Glutamatergic neuron (in vitro differentiated cells): ENCODE data around the gene ZNF777. TPM values are rescaled to one million over a fixed set of nuclear protein-coding genes. Genes with fewer than 3 reads are reported as not detected.

Source experiments
- DNase-seq: peaks from one replicate; pipeline ENCODE4 v3.0.0; 2022
- H3K27ac Mint-ChIP-seq: one replicate; pipeline ENCODE4 v1.8.0; 2020; ENCODE audit warnings: mild to moderate bottlenecking, mixed read lengths, inconsistent platforms; ENCODE audit not compliant: unreplicated experiment
- H3K27me3 Mint-ChIP-seq: one replicate; pipeline ENCODE4 v1.8.0; 2020; ENCODE audit warnings: mild to moderate bottlenecking, moderate library complexity, mixed read lengths, inconsistent platforms; ENCODE audit not compliant: unreplicated experiment
- H3K36me3 Mint-ChIP-seq: one replicate; pipeline ENCODE4 v1.8.0; 2020; ENCODE audit warnings: mild to moderate bottlenecking, mixed read lengths, inconsistent platforms; ENCODE audit not compliant: unreplicated experiment
- H3K4me1 Mint-ChIP-seq: one replicate; pipeline ENCODE4 v1.8.0; 2020; ENCODE audit warnings: mild to moderate bottlenecking, low read depth, mixed read lengths, inconsistent platforms; ENCODE audit not compliant: unreplicated experiment
- H3K4me3 Mint-ChIP-seq: one replicate; pipeline ENCODE4 v1.8.0; 2020; ENCODE audit warnings: mild to moderate bottlenecking, mixed read lengths, inconsistent platforms; ENCODE audit not compliant: unreplicated experiment
- H3K9me3 Mint-ChIP-seq: one replicate; pipeline ENCODE4 v1.8.0; 2020; ENCODE audit warnings: mild to moderate bottlenecking, moderate library complexity, mixed read lengths, inconsistent platforms; ENCODE audit not compliant: unreplicated experiment
- CTCF ChIP-seq: fragments of 200-600 bp; sonication (generic); IDR thresholded peaks from one replicate; pipeline ENCODE4 v1.5.0; 2021; ENCODE audit not compliant: partially characterized antibody, unreplicated experiment
- total RNA-seq: library from RNA; stranded (reverse); fragmentation: NEBNext Ultra II Directional; extraction: Animal tissue kit (Norgen Biotek cat#: 25700); gene quantifications from one replicate; pipeline ENCODE4 v1.2.1, GENCODE V29; 2021; ENCODE audit not compliant: unreplicated experiment

Gene ZNF777
- total RNA-seq, 1 donor from 2014 or later, result 18.0 TPM

GRCh38 chr7:149490083-149490760 lies 29.4 kb upstream of the ZNF777 start:
- no peaks in the 10 kb centered on the region for H3K36me3 Mint-ChIP-seq
- H3K27ac Mint-ChIP-seq, result no peak overlapping the region
- DNase-seq, result no peak
- H3K9me3 Mint-ChIP-seq, result peaks cover 2% of the 10 kb centered on the region
- no peak for TF ChIP-seq CTCF
- no peaks in the 10 kb centered on the region for H3K4me1 Mint-ChIP-seq
- H3K4me3 Mint-ChIP-seq, result no peak overlapping the region
- H3K27me3 Mint-ChIP-seq, result peaks cover 4% of the 10 kb centered on the region

DNA sequence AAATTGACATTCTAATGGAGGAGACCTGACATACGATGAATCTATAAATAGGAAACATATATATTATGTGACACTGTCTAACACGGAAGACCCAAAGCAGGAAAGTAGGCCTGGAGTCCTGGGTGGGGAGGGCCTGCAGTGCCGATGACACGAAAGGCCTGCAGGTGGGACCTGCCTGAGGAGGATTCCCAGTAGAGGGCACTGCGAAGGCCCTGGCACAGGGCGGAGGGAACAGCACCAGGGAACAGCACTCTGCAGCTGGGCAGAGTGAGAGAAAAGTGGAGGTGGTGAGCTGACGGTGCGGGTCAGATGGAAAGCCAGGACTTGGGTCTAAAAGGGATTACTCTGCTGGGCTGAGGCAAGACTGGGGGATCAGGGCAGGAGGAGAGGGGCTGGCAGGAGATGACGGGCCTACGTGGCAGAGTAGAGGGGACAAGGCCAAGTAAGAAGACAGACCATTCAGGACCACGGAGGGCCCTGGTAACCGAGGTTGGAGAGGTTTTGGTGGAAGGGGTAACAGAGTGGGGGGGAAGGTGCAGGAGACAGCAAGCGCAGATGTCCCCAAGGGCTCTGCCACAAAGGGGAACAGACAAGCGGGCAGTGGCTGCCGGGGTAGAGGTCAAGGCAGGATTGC lies 28.6 kb upstream of the ZNF777 start:
- no peak for TF ChIP-seq CTCF
- DNase-seq, result no peak
- Mint-ChIP-seq H3K27me3 (peaks cover 4% of the 10 kb centered on the region), H3K4me3 (no peak overlapping the region), H3K36me3 (no peaks in the 10 kb centered on the region), H3K9me3 (peaks cover 2% of the 10 kb centered on the region), H3K4me1 (no peaks in the 10 kb centered on the region), H3K27ac (no peak overlapping the region)

GRCh38 chr7:149479568-149479967 lies 18.7 kb upstream of the ZNF777 start:
- Mint-ChIP-seq H3K9me3 (peaks cover 5% of the 10 kb centered on the region), H3K27me3 (no peaks in the 10 kb centered on the region), H3K4me3 (no peak overlapping the region), H3K27ac (no peak overlapping the region), H3K4me1 (peaks cover 2% of the 10 kb centered on the region), H3K36me3 (peaks cover 29% of the 10 kb centered on the region)
- no peak for TF ChIP-seq CTCF
- no peak for DNase-seq

DNA sequence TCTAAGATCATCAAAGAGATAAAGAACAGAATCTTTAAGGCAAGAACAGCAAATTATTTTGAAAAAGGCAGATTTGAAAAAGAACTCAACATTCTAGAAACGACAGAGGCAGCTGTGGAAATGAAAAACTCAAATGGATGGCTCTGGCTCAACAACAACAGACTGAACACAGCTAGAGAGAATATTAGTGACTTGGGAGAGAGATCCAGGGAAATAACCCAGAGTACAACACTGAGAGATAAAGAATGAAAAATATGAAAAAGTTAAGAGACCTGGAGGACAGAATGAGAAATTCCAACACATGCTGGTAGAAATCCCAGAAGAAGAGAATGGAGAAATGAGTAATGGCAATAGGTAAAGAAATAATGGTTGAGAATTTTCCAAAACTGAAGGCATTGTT lies 17.9 kb upstream of the ZNF777 start:
- H3K4me1 Mint-ChIP-seq, result peaks cover 2% of the 10 kb centered on the region
- H3K4me3 Mint-ChIP-seq, result no peak overlapping the region
- no peak for DNase-seq
- H3K27ac Mint-ChIP-seq, result no peak overlapping the region
- TF ChIP-seq CTCF, result no peak
- peaks cover 29% of the 10 kb centered on the region for H3K36me3 Mint-ChIP-seq
- peaks cover 5% of the 10 kb centered on the region for H3K9me3 Mint-ChIP-seq
- no peaks in the 10 kb centered on the region for H3K27me3 Mint-ChIP-seq
